CD4-positive, alpha-beta T cell treated with Interleukin-2 at 100 ng/mL for 4 hours (primary cell): ENCODE data around the gene RASSF7.

Source experiments
- DNase-seq: peaks from one replicate; pipeline ENCODE4 v3.0.0-alpha.2; 2020; ENCODE audit warnings: low spot score

Gene RASSF7

DNA sequence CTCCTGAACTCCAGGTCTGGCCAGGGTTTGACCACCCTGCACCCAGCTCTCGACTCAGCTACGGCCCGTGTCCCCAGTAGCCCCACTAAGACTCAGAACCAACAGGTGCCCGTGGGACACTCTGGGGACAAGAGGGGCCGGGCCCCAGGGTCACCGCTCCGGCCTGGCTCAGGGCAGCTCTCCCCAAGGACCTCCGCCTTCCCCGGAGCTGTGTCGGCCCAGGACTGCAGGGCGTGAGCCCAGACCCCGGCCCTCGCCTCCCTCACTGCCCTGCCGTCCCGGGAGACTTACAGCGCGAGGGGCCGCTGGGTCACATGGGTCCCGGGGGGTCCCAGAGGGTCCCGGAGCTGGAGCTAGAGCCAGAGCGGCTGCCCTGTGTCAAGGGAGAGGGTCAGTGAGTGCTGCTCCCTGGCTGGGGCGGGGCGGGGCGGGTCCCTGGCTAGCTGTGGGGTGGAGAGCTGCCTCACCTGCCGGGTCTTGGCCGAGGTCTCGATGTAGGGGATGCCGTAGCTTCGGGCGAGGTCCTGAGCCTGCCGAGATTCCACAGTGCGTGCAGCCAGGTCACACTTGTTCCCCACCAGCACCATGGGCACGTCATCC, 27.7 kb upstream of the RASSF7 start:
- DNase-seq = no peak

DNA sequence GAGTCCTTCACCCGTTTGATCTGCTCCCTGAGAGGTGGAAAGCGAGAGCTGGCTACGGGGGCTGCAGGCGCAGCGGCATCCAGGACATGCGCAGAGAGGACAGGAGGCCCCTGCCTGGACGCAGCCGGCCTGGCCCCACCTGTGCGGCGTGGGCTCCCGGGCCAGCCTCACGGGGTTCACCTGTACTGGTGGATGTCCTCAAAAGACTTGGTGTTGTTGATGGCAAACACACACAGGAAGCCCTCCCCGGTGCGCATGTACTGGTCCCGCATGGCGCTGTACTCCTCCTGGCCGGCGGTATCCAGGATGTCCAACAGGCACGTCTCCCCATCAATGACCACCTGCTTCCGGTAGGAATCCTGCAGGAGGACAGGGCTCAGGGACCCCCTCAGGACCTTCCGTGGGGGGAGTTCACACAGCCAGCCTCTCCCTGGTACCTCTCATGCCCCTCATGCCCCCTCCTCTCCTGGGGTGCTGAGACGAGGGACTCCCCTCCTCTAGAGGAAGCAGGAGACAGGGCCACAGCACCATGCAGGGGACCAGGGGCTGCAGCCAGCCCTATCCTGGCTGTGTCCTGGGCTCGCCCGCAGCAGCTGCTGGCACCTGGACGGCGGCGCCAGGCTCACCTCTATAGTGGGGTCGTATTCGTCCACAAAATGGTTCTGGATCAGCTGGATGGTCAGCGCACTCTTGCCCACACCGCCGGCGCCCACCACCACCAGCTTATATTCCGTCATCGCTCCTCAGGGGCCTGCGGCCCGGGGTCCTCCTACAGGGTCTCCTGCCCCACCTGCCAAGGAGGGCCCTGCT, 27.0 kb upstream of the RASSF7 start:
- no peak for DNase-seq

GRCh38 chr11:534396-535209, 26.2 kb upstream of the RASSF7 start:
- peak; percentile 27 for DNase-seq

- DNase-seq = no peak
Observed at GRCh38 chr11:535210-535518, 25.6 kb upstream of the RASSF7 start.

GRCh38 chr11:535519-536454, 25.0 kb upstream of the RASSF7 start, which contains the start of gene HRAS:
TSS of gene HRAS (minus strand) at chr11:535576.
- DNase-seq = peak; percentile 95

DNA sequence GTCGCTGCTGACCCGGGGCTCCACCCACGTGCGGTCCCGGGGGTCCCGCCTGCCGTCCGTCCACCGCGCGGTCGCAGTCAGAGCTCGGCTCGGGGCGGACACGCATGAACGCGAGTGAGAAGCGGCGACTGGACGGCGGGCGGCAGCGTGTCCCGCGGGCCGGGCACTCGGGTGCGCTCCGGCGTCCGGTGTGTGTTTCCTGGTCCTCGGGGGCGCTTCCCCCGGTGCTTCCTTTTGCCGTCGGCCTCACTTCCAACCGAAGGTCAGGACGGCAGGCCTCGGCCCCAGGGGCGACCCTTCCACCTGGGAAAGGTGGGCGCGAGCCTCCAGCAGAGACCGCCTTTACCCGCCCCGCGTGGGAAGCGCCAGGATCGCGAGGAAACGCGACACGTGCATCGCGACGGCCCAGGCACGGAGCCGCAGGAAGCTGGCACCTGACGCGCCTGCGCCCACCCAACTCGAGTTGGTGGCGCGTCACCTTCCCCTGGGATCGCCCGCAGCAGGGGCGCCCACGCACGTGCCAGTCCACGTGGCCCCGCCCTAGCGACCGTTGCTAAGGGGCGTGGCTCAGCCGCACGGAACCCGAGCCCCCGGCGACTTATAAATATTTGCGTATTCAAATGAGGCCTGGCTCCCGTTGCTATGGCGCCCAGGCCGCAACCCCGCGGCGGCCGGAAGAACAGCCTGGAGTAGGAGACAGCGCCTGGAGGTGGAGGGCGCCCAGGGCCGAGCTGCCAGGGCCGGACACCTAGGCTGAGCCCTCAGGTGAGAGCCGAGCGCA, 23.7 kb upstream of the RASSF7 start, which contains the start of gene LRRC56:
Gene LRRC56, plus strand, starts transcription at position 687 of the 781 bp plus-strand sequence. CDS start 3,158 bp downstream, outside the sequence.
- peak; percentile 96 for DNase-seq

GRCh38 chr11:537622-538430, 22.9 kb upstream of the RASSF7 start:
- DNase-seq = no peak

DNA sequence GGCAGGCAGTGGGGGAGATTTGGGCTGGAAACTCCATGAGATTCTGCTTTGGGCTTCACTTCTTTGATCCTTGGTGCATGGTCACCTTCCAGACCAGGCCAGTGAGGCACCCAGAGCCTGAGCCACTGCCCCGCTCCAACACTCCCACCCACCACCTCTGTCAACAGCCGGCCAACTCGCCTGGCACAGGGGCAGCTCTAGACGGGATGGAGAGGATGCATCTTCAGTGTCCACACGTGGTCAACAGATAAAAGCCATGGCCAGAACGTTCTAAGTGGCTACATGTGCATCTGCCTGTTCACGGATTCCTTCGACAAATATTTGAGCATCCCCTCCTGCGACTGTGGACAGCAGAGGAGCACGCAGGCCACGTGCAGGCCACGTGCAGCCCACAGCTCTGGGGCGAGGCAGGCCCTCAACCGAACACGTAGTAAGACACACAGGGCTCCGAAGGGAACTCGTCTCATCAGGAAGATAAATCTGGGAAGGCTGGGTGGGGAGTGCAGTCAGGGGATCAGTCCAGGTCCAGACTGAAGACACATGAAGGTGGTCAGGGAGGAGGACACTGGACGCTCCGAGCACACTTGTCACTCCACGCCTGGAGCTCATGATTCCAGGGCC, 22.2 kb upstream of the RASSF7 start:
- DNase-seq = no peak

- no peak for DNase-seq
Observed at GRCh38 chr11:539971-540481, 20.7 kb upstream of the RASSF7 start.

GRCh38 chr11:540583-541432, 20.0 kb upstream of the RASSF7 start:
- no peak for DNase-seq

- DNase-seq = no peak
Observed at GRCh38 chr11:541433-541885, 19.3 kb upstream of the RASSF7 start.

DNA sequence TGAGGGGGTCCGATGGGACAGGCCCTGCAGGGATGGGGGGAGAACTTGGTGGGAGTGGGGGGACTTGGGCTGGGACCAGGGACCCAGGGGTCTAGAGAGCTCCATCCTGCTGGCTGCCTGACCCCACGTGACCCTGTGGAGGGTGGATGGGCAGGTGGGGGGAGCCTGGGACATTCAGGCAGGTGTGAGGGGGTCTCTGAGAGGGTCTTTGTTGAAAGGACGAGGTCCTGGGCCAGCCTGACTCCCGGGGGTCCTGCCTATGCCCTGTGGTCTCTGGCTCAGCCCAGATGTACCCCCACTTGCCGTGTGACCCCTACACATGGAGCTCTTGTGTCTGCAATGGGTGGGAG, 16.0 kb upstream of the RASSF7 start:
- DNase-seq = no peak

- no peak for DNase-seq
Observed at GRCh38 chr11:545171-545570, 15.6 kb upstream of the RASSF7 start.

DNA sequence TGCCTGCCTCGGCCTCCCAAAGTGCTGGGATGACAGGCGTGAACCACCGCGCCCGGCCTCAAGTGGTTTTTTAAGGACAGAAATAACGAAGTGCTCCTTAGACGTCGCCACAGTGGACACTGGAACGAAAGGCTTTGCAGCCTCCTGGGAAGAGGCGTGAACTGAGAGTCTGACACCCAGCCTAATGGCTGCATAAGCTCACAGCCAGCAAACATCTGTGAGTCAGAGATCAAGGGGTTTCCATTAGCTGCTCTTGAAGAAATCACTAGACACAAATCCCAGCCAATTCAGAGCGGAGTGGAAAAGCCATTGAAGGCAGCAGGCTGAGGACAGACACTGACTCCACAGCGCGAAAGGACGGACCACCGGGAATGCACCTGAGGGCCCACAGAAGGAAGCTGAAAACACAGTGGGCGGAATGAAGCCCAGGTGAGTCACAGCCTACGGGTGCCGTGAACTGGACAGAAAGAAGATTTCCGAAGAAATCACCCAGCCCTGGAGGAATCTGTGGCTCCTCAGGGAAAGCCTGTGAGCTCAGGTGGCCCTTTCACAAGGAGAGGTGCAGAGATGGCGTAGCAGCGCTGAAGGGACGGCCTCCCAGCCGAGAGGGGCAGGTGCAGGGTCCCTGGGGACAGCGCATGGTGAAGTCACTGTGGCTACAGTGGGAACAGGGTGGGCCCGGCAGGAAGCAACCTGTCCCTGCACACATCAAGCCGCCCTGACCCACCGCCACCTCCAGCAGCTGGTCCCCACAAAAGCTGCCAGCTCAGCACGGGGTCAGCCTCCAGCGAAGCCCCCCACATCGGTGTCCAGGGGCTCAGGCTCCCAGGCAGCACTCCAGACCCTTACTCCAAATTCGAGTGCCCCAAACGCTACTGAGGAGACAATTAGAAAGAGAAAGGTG, 11.8 kb upstream of the RASSF7 start:
- no peak for DNase-seq

DNA sequence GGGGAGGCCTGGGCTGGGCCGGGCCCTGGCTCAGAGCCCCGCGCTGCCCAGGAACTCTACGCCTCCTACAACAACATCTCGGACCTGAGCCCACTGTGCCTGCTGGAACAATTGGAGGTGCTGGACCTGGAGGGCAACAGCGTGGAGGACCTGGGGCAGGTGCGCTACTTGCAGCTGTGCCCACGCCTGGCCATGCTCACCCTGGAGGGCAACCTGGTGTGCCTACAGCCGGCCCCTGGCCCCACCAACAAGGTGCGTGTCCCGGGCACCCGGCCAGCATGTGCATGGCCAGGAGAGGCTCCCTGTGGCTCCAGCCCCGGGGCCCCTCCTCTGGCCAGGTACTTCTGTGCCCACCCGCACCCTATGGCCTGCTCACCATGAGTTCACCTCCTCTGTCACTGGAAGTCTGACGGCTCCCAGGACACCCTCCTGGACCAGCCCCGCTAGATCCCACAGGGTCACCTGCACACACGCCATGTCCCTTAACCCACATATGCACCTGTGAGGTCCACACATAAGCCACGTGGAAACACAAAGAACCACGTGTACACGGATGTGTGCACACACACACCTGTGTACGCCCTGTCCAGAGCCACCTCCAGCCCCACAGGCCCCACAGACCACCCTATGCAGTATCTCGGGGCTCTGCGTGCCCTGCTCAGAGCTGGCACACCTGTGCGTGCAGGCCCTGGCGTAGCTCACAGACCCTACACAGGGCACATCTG, 10.6 kb upstream of the RASSF7 start:
- DNase-seq = no peak

- DNase-seq = no peak
Observed at GRCh38 chr11:550746-551085, 10.1 kb upstream of the RASSF7 start.

DNA sequence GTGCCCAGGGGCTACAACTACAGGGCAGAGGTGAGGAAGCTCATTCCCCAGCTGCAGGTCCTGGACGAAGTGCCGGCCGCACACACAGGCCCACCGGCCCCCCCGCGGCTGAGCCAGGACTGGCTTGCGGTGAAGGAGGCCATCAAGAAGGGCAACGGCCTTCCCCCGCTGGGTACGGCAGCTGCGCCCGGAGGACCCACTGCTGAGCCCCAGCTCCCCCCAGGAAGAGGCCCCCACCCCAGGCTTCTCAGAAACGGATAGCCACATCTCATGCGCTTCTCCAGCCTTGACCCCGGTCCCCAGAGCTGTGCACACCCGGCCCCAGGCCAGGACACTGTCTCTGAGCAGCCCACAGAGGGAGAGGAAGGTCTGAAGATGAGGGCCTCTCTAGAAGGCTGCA, 9.6 kb upstream of the RASSF7 start:
- DNase-seq = no peak
